ENCODE results near the gene NDUFS4.
A peak's percentile ranks its signal among the peaks of the same experiment; 100 is the strongest.
"Not testable (repeated sequence)": the region's sequence is repeated elsewhere in the genome, so short reads cannot be mapped to it uniquely, and the experiment has no call there.

NDUFS4 gene

GRCh38 chr5:53578854-53579253 lies 18.4 kb downstream of the NDUFS4 start:
- no peaks in the 10 kb centered on the region for H3K9me3 Mint-ChIP-seq
- H3K27me3 Mint-ChIP-seq, result no peaks in the 10 kb centered on the region
- peaks cover 48% of the 10 kb centered on the region for H3K4me1 Mint-ChIP-seq
- ATAC-seq (replicated peaks; ENCODE audit: extremely low read depth, poor library complexity, severe bottlenecking) (no peak), DNase-seq (ENCODE audit: low spot score in 2 of 2) (no peak)
- no peak overlapping the region for H3K4me3 Mint-ChIP-seq
- peak overlapping the region; percentile 19 for H3K27ac Mint-ChIP-seq (ENCODE audit: low read depth)
- peaks cover 1% of the 10 kb centered on the region for H3K36me3 Mint-ChIP-seq (ENCODE audit: insufficient read depth)

DNA sequence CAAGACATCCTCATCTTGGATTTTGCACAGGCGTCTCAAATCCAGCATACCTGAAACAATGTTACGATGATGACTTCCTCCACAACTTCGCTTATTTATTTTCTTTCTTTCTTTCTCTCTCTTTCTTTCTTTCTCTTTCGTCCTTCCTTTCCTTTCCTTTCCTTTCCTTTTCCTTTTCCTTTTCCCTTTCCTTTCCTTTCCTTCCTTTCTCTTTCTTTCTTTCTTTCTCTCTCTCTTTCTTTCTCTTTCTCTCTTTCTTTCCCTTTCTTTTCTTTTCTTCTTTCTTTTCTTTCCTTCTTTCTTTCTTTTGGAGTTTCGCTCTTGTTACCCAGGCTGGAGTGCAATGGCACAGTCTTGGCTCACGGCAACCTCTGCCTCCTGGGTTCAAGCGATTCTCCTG lies 20.1 kb downstream of the NDUFS4 start:
- H3K9me3 Mint-ChIP-seq, result no peaks in the 10 kb centered on the region
- peaks cover 1% of the 10 kb centered on the region for H3K36me3 Mint-ChIP-seq (ENCODE audit: insufficient read depth)
- DNase-seq (ENCODE audit: low spot score in 2 of 2) (no peak), ATAC-seq (replicated peaks; ENCODE audit: extremely low read depth, poor library complexity, severe bottlenecking) (no peak)
- peaks cover 44% of the 10 kb centered on the region for H3K4me1 Mint-ChIP-seq
- peak overlapping the region; percentile 39 for H3K27ac Mint-ChIP-seq (ENCODE audit: low read depth)
- H3K27me3 Mint-ChIP-seq, result no peaks in the 10 kb centered on the region
- H3K4me3 Mint-ChIP-seq, result no peak overlapping the region

- H3K27me3 Mint-ChIP-seq, result no peaks in the 10 kb centered on the region
- DNase-seq (ENCODE audit: low spot score in 2 of 2), result no peak
These were observed 21.8 kb downstream of the NDUFS4 start for GRCh38 chr5:53582225-53582624.

GRCh38 chr5:53590759-53591158 lies 30.3 kb downstream of the NDUFS4 start:
- H3K9me3 Mint-ChIP-seq, result no peaks in the 10 kb centered on the region
- no peak overlapping the region for H3K4me3 Mint-ChIP-seq
- ATAC-seq (replicated peaks; ENCODE audit: extremely low read depth, poor library complexity, severe bottlenecking) (no peak), DNase-seq (ENCODE audit: low spot score in 2 of 2) (no peak)
- no peaks in the 10 kb centered on the region for H3K27me3 Mint-ChIP-seq
- peaks cover 41% of the 10 kb centered on the region for H3K4me1 Mint-ChIP-seq
- H3K27ac Mint-ChIP-seq (ENCODE audit: low read depth), result no peak overlapping the region
- peaks cover 2% of the 10 kb centered on the region for H3K36me3 Mint-ChIP-seq (ENCODE audit: insufficient read depth)

More at GRCh38 chr5:53582225-53582624, 21.8 kb downstream of the NDUFS4 start:
- Mint-ChIP-seq H3K4me3 (no peak overlapping the region), H3K9me3 (no peaks in the 10 kb centered on the region), H3K36me3 (ENCODE audit: insufficient read depth) (peaks cover 4% of the 10 kb centered on the region), H3K27ac (ENCODE audit: low read depth) (no peak overlapping the region), H3K4me1 (peaks cover 34% of the 10 kb centered on the region)
- ATAC-seq (replicated peaks; ENCODE audit: extremely low read depth, poor library complexity, severe bottlenecking), result no peak

GRCh38 chr5:53594419-53594818 lies 34.0 kb downstream of the NDUFS4 start:
- no peak for ATAC-seq (replicated peaks; ENCODE audit: extremely low read depth, poor library complexity, severe bottlenecking)
- peaks cover 52% of the 10 kb centered on the region for H3K4me1 Mint-ChIP-seq
- H3K9me3 Mint-ChIP-seq, result no peaks in the 10 kb centered on the region
- no peak overlapping the region for H3K4me3 Mint-ChIP-seq
- no peak for DNase-seq (ENCODE audit: low spot score in 2 of 2)
- no peaks in the 10 kb centered on the region for H3K27me3 Mint-ChIP-seq
- no peak overlapping the region for H3K27ac Mint-ChIP-seq (ENCODE audit: low read depth)
- no peaks in the 10 kb centered on the region for H3K36me3 Mint-ChIP-seq (ENCODE audit: insufficient read depth)

- no peak for ATAC-seq (replicated peaks; ENCODE audit: extremely low read depth, poor library complexity, severe bottlenecking)
- H3K4me1 Mint-ChIP-seq, result peaks cover 38% of the 10 kb centered on the region
- no peak overlapping the region for H3K27ac Mint-ChIP-seq (ENCODE audit: low read depth)
- DNase-seq (ENCODE audit: low spot score in 2 of 2), result no peak
- H3K36me3 Mint-ChIP-seq (ENCODE audit: insufficient read depth), result no peaks in the 10 kb centered on the region
- H3K27me3 Mint-ChIP-seq, result no peaks in the 10 kb centered on the region
- H3K4me3 Mint-ChIP-seq, result no peak overlapping the region
- no peaks in the 10 kb centered on the region for H3K9me3 Mint-ChIP-seq
These were observed 37.5 kb downstream of the NDUFS4 start for GRCh38 chr5:53597894-53598293.

GRCh38 chr5:53601570-53601969 lies 41.1 kb downstream of the NDUFS4 start:
- H3K4me3 Mint-ChIP-seq, result no peak overlapping the region
- peaks cover 13% of the 10 kb centered on the region for H3K36me3 Mint-ChIP-seq (ENCODE audit: insufficient read depth)
- H3K9me3 Mint-ChIP-seq, result no peaks in the 10 kb centered on the region
- DNase-seq (ENCODE audit: low spot score in 2 of 2) (no peak), ATAC-seq (replicated peaks; ENCODE audit: extremely low read depth, poor library complexity, severe bottlenecking) (no peak)
- H3K4me1 Mint-ChIP-seq, result peaks cover 14% of the 10 kb centered on the region
- no peaks in the 10 kb centered on the region for H3K27me3 Mint-ChIP-seq
- H3K27ac Mint-ChIP-seq (ENCODE audit: low read depth), result no peak overlapping the region

GRCh38 chr5:53603009-53603687 lies 42.7 kb downstream of the NDUFS4 start:
- no peak overlapping the region for H3K4me3 Mint-ChIP-seq
- no peaks in the 10 kb centered on the region for H3K4me1 Mint-ChIP-seq
- no peaks in the 10 kb centered on the region for H3K9me3 Mint-ChIP-seq
- no peak overlapping the region for H3K27ac Mint-ChIP-seq (ENCODE audit: low read depth)
- DNase-seq (ENCODE audit: low spot score in 2 of 2) (no peak), ATAC-seq (replicated peaks; ENCODE audit: extremely low read depth, poor library complexity, severe bottlenecking) (no peak)
- H3K27me3 Mint-ChIP-seq, result no peaks in the 10 kb centered on the region
- H3K36me3 Mint-ChIP-seq (ENCODE audit: insufficient read depth), result peaks cover 15% of the 10 kb centered on the region

DNA sequence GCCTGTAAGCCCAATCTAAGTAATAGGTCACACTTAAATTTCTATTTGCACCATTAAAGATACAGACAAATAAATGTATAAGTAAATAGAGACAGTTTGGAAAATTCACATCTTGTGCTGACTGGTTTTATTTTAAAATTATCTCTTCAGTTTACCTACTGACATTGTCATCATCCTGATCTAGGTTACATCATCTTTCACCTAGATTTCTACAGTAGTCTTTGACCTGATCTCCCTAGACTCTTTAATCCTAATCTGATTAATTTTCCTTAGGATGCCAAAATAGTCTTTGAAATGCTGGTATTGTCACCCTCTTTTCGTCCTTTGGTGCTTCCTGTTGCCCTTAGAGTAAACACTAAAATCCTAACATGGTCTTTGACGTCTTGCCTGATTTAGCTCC lies 43.9 kb downstream of the NDUFS4 start:
- H3K27ac Mint-ChIP-seq (ENCODE audit: low read depth), result no peak overlapping the region
- DNase-seq (ENCODE audit: low spot score in 2 of 2) (no peak), ATAC-seq (replicated peaks; ENCODE audit: extremely low read depth, poor library complexity, severe bottlenecking) (no peak)
- H3K4me3 Mint-ChIP-seq, result no peak overlapping the region
- H3K4me1 Mint-ChIP-seq, result peaks cover 9% of the 10 kb centered on the region
- H3K36me3 Mint-ChIP-seq (ENCODE audit: insufficient read depth), result peaks cover 15% of the 10 kb centered on the region
- no peaks in the 10 kb centered on the region for H3K9me3 Mint-ChIP-seq
- H3K27me3 Mint-ChIP-seq, result no peaks in the 10 kb centered on the region

GRCh38 chr5:53607886-53608285 lies 47.4 kb downstream of the NDUFS4 start:
- H3K4me1 Mint-ChIP-seq, result peaks cover 22% of the 10 kb centered on the region
- peaks cover 15% of the 10 kb centered on the region for H3K36me3 Mint-ChIP-seq (ENCODE audit: insufficient read depth)
- no peaks in the 10 kb centered on the region for H3K27me3 Mint-ChIP-seq
- H3K4me3 Mint-ChIP-seq, result no peak overlapping the region
- H3K27ac Mint-ChIP-seq (ENCODE audit: low read depth), result no peak overlapping the region
- ATAC-seq (replicated peaks; ENCODE audit: extremely low read depth, poor library complexity, severe bottlenecking), result no peak
- DNase-seq (ENCODE audit: low spot score in 2 of 2), result no peak
- H3K9me3 Mint-ChIP-seq, result no peaks in the 10 kb centered on the region

GRCh38 chr5:53608897-53609296 lies 48.5 kb downstream of the NDUFS4 start:
- H3K4me3 Mint-ChIP-seq; H3K27ac Mint-ChIP-seq (ENCODE audit: low read depth); H3K27me3 Mint-ChIP-seq; DNase-seq (ENCODE audit: low spot score in 2 of 2); ATAC-seq (replicated peaks; ENCODE audit: extremely low read depth, poor library complexity, severe bottlenecking); H3K9me3 Mint-ChIP-seq: not testable (repeated sequence)
- Mint-ChIP-seq H3K36me3 (ENCODE audit: insufficient read depth) (peaks cover 13% of the 10 kb centered on the region), H3K4me1 (peaks cover 22% of the 10 kb centered on the region)

DNA sequence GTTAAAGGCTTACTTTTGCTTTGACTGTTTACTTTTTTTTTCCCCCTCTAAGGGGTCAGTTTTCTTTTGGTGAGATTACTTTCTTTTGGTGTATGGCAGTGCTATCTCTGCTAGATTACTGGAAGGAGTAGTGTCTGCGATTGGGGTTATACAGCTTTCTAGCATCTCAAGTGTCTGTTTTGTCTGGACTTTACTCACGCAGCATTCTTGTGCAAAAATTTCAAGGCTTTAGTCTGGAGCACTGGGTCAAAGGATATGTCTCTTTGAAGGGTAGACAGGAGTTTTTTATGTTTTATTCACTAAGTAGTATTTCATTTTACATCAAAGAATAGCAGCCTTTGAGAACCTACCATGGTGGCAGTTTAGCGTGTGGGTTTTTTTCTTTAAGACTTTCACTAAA lies 52.6 kb downstream of the NDUFS4 start:
- Mint-ChIP-seq H3K4me3 (no peak overlapping the region), H3K9me3 (no peaks in the 10 kb centered on the region), H3K27ac (ENCODE audit: low read depth) (no peak overlapping the region), H3K36me3 (ENCODE audit: insufficient read depth) (no peaks in the 10 kb centered on the region), H3K27me3 (no peaks in the 10 kb centered on the region), H3K4me1 (peaks cover 32% of the 10 kb centered on the region)
- ATAC-seq (replicated peaks; ENCODE audit: extremely low read depth, poor library complexity, severe bottlenecking) (no peak), DNase-seq (ENCODE audit: low spot score in 2 of 2) (no peak)

DNA sequence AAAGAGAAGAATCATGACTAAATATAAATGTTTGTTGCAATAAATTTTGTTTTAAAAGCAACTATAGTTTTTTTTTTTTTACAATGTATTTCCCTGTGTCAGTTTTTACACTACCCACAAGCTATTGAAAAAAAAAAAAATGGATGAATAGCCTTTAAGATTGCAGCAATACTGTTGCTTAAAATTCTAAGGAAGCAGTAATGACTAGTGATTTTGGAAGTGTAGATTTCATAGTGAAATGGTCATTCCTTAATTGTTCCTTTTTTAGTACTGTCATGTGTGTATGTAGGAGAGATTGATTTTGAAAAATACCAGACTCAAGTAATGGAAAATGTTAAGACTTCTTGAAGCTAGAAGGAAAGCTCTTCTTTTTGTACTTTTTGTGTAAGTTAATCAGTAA lies 53.1 kb downstream of the NDUFS4 start:
- no peak overlapping the region for H3K27ac Mint-ChIP-seq (ENCODE audit: low read depth)
- DNase-seq (ENCODE audit: low spot score in 2 of 2) (no peak), ATAC-seq (replicated peaks; ENCODE audit: extremely low read depth, poor library complexity, severe bottlenecking) (no peak)
- no peak overlapping the region for H3K4me3 Mint-ChIP-seq
- H3K27me3 Mint-ChIP-seq, result no peaks in the 10 kb centered on the region
- H3K9me3 Mint-ChIP-seq, result no peaks in the 10 kb centered on the region
- peaks cover 30% of the 10 kb centered on the region for H3K4me1 Mint-ChIP-seq
- H3K36me3 Mint-ChIP-seq (ENCODE audit: insufficient read depth), result no peaks in the 10 kb centered on the region

Data from central memory CD8-positive, alpha-beta T cell (primary cell).